Peyer's patch (tissue), 4 donors: ENCODE data around the gene NUMBL. TPM values are rescaled to one million over a fixed set of nuclear protein-coding genes. Genes with fewer than 3 reads are reported as not detected.
"Not testable (repeated sequence)": the region's sequence is repeated elsewhere in the genome, so short reads cannot be mapped to it uniquely, and the experiment has no call there.

Source experiments
- DNase-seq, 3 donors: peaks; one replicate each; pipeline ENCODE4 v3.0.0-alpha.2; 2017 to 2019
- H3K27ac ChIP-seq, 4 donors: fragments of 200-600 bp; sonication (generic); one replicate each; pipeline ENCODE4 v1.5.1; 2016 to 2019
- H3K27me3 ChIP-seq, 2 donors: fragments of 200-600 bp; sonication (generic); one replicate each; pipeline ENCODE4 v1.5.1; 2019
- H3K36me3 ChIP-seq, 3 donors: fragments of 200-600 bp; sonication (generic); one replicate each; pipeline ENCODE4 v1.5.1; 2016 to 2019
- H3K4me1 ChIP-seq, 4 donors: fragments of 200-600 bp; sonication (generic); one replicate each; pipeline ENCODE4 v1.5.1; 2016 to 2019
- H3K4me3 ChIP-seq, 4 donors: fragments of 200-600 bp; sonication (generic); 1 replicate in 3 of 4; 2 replicates in 1 of 4; pipeline ENCODE4 v1.5.1; 2016 to 2019; ENCODE audit warnings: mild to moderate bottlenecking in 1 of 4
- H3K9me3 ChIP-seq, 4 donors: fragments of 200-600 bp; sonication (generic); one replicate each; pipeline ENCODE4 v1.5.1; 2016 to 2019; ENCODE audit warnings: mild to moderate bottlenecking in 1 of 4
- CTCF ChIP-seq, 6 experiments: fragments of 450-650 bp in 4 of 6; fragments of 200-600 bp in 2 of 6; sonication (generic) in 1 of 6; IDR thresholded peaks; one replicate each; pipeline ENCODE4 v1.5.1; 2017 to 2019; ENCODE audit warnings: antibody characterized with exemption in 6 of 6, mild to moderate bottlenecking in 3 of 6, moderate library complexity in 1 of 6
- POLR2A ChIP-seq, 2 donors: fragments of 450-650 bp; IDR thresholded peaks; one replicate each; pipeline ENCODE4 v1.5.1; 2017; ENCODE audit warnings: antibody characterized with exemption in 2 of 2, mild to moderate bottlenecking in 2 of 2, moderate library complexity in 2 of 2
- total RNA-seq, 4 donors: library from RNA; depleted of rRNA; stranded (reverse); fragments of >200 nt; gene quantifications; one replicate each; pipeline ENCODE4 v1.1.0, GENCODE V29; 2016

Gene NUMBL
- total RNA-seq, 4 donors from 2014 or later = 10.9 to 151 (median 27.9) TPM

DNA sequence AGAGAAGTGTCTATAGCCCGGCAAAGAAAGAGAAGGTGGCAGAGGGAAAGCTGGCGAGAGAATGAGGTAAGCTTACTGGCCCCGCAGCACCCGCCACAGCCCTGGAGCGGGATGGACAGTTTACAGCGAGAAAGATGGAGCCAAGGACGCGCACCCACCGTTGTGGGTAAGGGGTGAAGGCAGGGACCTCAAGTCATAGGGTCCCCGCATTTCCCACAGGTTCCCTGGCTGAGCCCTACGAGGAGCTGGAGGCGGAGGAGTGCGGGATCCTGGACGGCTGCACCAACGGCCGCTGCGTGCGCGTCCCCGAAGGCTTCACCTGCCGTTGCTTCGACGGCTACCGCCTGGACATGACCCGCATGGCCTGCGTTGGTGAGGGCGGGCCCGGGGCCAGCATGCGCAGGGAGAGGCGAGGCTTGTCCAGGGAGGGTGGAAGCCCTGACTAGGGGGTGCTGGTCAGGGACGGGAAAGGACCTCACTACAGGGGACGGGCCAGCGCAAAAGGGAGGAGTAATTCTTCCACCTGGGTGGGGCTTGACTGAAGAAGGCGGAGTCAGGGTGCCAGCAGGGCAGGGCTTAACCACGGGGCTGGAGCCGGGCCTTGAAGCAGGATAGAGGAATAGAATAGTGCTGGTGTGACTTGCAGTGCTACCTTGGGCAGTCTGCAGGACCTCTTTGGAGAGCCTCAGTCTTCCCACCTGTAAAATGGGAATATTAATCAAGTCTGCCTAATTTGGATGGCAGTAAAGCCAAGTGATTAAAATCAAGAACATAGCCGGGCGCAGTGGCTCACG lies 62.8 kb downstream of the NUMBL start:
- H3K9me3 ChIP-seq = no peaks in the 10 kb centered on the region
- DNase-seq = no peak
- peaks cover 0 to 67% (median 0%) of the 10 kb centered on the region in 3 donors for H3K36me3 ChIP-seq
- no peak overlapping the region for H3K27ac ChIP-seq
- H3K4me1 ChIP-seq = peaks cover 0 to 9% (median 0%) of the 10 kb centered on the region in 4 donors
- TF ChIP-seq POLR2A (IDR thresholded peaks at IDR 0.05) = no peak
- TF ChIP-seq CTCF (IDR thresholded peaks at IDR 0.05) = no peak
- no peak overlapping the region for H3K4me3 ChIP-seq
- no peaks in the 10 kb centered on the region for H3K27me3 ChIP-seq

GRCh38 chr19:40626918-40627317 lies 63.5 kb downstream of the NUMBL start:
- Histone ChIP-seq H3K27ac (no peak overlapping the region), H3K36me3 (peaks cover 0 to 75% (median 0%) of the 10 kb centered on the region in 3 donors), H3K27me3 (no peaks in the 10 kb centered on the region), H3K4me1 (peaks cover 0 to 9% (median 0%) of the 10 kb centered on the region in 4 donors), H3K9me3 (no peaks in the 10 kb centered on the region), H3K4me3 (no peak overlapping the region)
- DNase-seq = no peak
- TF ChIP-seq CTCF (IDR thresholded peaks at IDR 0.05) = no peak

- DNase-seq = no peak
- no peak overlapping the region for H3K4me3 ChIP-seq
- peaks cover 0 to 88% (median 0%) of the 10 kb centered on the region in 3 donors for H3K36me3 ChIP-seq
- H3K27ac ChIP-seq = no peak overlapping the region
- TF ChIP-seq POLR2A (IDR thresholded peaks at IDR 0.05) (no peak), CTCF (IDR thresholded peaks at IDR 0.05) (no peak)
- H3K27me3 ChIP-seq = no peaks in the 10 kb centered on the region
- H3K9me3 ChIP-seq = no peaks in the 10 kb centered on the region
- peaks cover 0 to 9% (median 0%) of the 10 kb centered on the region in 4 donors for H3K4me1 ChIP-seq
These were observed 64.9 kb downstream of the NUMBL start for GRCh38 chr19:40625406-40626120.

- not testable (repeated sequence) for H3K27ac ChIP-seq, H3K9me3 ChIP-seq, H3K4me1 ChIP-seq, H3K27me3 ChIP-seq, DNase-seq, H3K4me3 ChIP-seq
- peaks cover 0 to 92% (median 0%) of the 10 kb centered on the region in 3 donors for H3K36me3 ChIP-seq
These were observed 65.9 kb downstream of the NUMBL start for GRCh38 chr19:40624369-40625153.

DNA sequence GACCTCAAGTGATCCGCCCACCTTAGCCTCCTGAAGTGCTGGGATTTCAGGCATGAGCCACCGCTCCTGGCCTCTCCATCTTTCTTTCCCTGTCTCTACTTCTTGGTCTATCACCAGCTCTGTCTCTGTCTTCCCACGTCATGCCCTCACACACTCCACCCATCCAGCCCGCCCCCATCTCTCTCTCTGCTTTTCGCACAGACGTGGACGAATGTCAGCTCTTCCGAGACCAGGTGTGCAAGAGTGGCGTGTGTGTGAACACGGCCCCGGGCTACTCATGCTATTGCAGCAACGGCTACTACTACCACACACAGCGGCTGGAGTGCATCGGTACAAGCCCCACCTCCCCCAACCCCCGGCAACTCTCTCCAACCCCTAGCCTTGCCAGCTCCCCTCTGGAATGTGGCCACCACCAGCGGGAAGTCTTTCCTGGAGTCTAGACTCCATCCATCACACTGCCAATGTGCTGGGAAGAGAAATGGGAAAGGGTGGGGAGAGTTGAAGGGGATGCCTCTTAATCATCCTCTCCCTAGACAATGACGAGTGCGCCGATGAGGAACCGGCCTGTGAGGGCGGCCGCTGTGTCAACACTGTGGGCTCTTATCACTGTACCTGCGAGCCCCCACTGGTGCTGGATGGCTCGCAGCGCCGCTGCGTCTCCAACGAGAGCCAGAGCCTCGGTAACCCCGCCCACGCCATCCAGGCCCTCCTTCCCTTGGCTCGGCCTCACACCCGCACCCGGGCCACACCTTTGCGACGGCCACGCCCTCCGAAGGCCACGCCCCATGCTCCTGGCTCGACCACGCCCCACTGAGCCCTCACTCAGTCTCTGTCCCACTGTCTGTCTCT lies 66.8 kb downstream of the NUMBL start:
- peaks cover 0 to 9% (median 0%) of the 10 kb centered on the region in 4 donors for H3K4me1 ChIP-seq
- no peak overlapping the region for H3K27ac ChIP-seq
- peak in 2 of 3 donors; percentile 82 to 87 for DNase-seq
- H3K27me3 ChIP-seq = no peaks in the 10 kb centered on the region
- H3K9me3 ChIP-seq = no peaks in the 10 kb centered on the region
- H3K4me3 ChIP-seq = no peak overlapping the region
- H3K36me3 ChIP-seq = peaks cover 0 to 92% (median 0%) of the 10 kb centered on the region in 3 donors
- TF ChIP-seq CTCF (IDR thresholded peaks at IDR 0.05) (no peak), POLR2A (IDR thresholded peaks at IDR 0.05) (no peak)
